GM12878 (cell line): ENCODE results near the gene CRB2. TPM values are rescaled to one million over a fixed set of nuclear protein-coding genes. Genes with fewer than 3 reads are reported as not detected.

Source experiments
- ASH2L ChIP-seq: fragments of 300-600, 200-600 bp; sonication (generic); IDR thresholded peaks from 2 replicates; pipeline ENCODE4 v1.6.1; 2017; ENCODE audit warnings: low read depth, mild to moderate bottlenecking, borderline replicate concordance
- BRCA1 ChIP-seq: IDR thresholded peaks from 2 replicates; pipeline ENCODE4 v1.6.1; 2011; ENCODE audit warnings: low read depth, low read length, improper control_type of control experiment
- CTCF ChIP-seq, 3 experiments: IDR thresholded peaks in 2 of 3; conservative IDR thresholded peaks in 1 of 3; 2 replicates each; pipeline ENCODE4 v1.5.1; 2011; ENCODE audit warnings: low read depth in 3 of 3, low read length in 3 of 3, mild to moderate bottlenecking in 3 of 3, control low read depth in 2 of 3, moderate library complexity in 2 of 3, inconsistent platforms in 1 of 3, mixed read lengths in 1 of 3; ENCODE audit not compliant: control insufficient read depth in 2 of 3, insufficient read depth in 1 of 3; ENCODE audit errors: extremely low read depth in 1 of 3
- EED ChIP-seq: sonication (generic); IDR thresholded peaks from 2 replicates; pipeline ENCODE4 v1.6.1; 2016; ENCODE audit warnings: antibody characterized with exemption, low read depth
- IRF5 ChIP-seq: fragments of 450-650 bp; IDR thresholded peaks from 2 replicates; pipeline ENCODE4 v1.6.1; 2017; ENCODE audit warnings: borderline replicate concordance
- MTA3 ChIP-seq: IDR thresholded peaks from 2 replicates; pipeline ENCODE4 v1.6.1; 2012; ENCODE audit warnings: low read length, inconsistent platforms, borderline replicate concordance
- MXI1 ChIP-seq: fragments of 150-350 bp; IDR thresholded peaks from 2 replicates; pipeline ENCODE4 v1.6.1; 2011; ENCODE audit warnings: low read depth, mild to moderate bottlenecking, inconsistent platforms, low read length, improper control_type of control experiment
- NKRF ChIP-seq: fragments of 450-650 bp; conservative IDR thresholded peaks from 2 replicates; pipeline ENCODE4 v1.6.1; 2017; ENCODE audit warnings: mild to moderate bottlenecking, moderate library complexity
- NR2C1 ChIP-seq: fragments of 450-650 bp; IDR thresholded peaks from 2 replicates; pipeline ENCODE4 v1.6.1; 2017; ENCODE audit warnings: antibody characterized with exemption, mild to moderate bottlenecking, moderate library complexity
- NR2C2 ChIP-seq: IDR thresholded peaks from 2 replicates; pipeline ENCODE4 v1.6.1; 2011; ENCODE audit warnings: borderline replicate concordance, low read depth; ENCODE audit not compliant: control insufficient read depth, insufficient read length
- PAX8 ChIP-seq: fragments of 450-650 bp; IDR thresholded peaks from 2 replicates; pipeline ENCODE4 v1.6.1; 2017; ENCODE audit warnings: mild to moderate bottlenecking, moderate library complexity
- RFX5 ChIP-seq: IDR thresholded peaks from 2 replicates; pipeline ENCODE4 v1.6.1; 2011; ENCODE audit warnings: low read depth, low read length, improper control_type of control experiment
- SPI1 ChIP-seq: IDR thresholded peaks from 2 replicates; pipeline ENCODE4 v1.6.1; 2011; ENCODE audit warnings: low read depth, mild to moderate bottlenecking, low read length, moderate library complexity, borderline replicate concordance; ENCODE audit not compliant: insufficient read depth
- SREBF1 ChIP-seq: IDR thresholded peaks from 2 replicates; pipeline ENCODE4 v1.6.1; 2012; ENCODE audit warnings: mild to moderate bottlenecking, low read length
- polyA plus RNA-seq, 11 experiments: library from polyadenylated mRNA; depleted of rRNA in 4 of 11; unstranded in 6 of 11; stranded (reverse) in 5 of 11; fragments of >200 nt; fragmentation: Nextera tagmentation in 4 of 11; fragmentation: Illumina TruSeq in 1 of 11; extraction: Ambion mirVana in 4 of 11; extraction: Trizol in 1 of 11; gene quantifications; 1 replicate in 1 of 11; 2 replicates in 10 of 11; pipeline versions ENCODE4 v1.2.1 to v1.2.3, GENCODE V29; 2011 to 2016; ENCODE audit warnings: inconsistent platforms in 2 of 11, missing spikeins in 2 of 11, low read depth in 1 of 11
- total RNA-seq, 4 experiments: library from RNA; depleted of rRNA in 3 of 4; stranded (reverse); fragments of >200 nt in 3 of 4; fragmentation: Illumina TruSeq in 1 of 4; extraction: Trizol in 1 of 4; gene quantifications; 2 replicates each; pipeline versions ENCODE4 v1.2.1 to v1.2.3, GENCODE V29; 2013 to 2021
- TF ChIP-seq, protein P1 (sequence below): fragments of 450-650 bp; formaldehyde crosslinking; IDR thresholded peaks from 2 replicates; pipeline ENCODE4 v1.5.0; 2022; ENCODE audit warnings: mild to moderate bottlenecking, missing genetic modification characterization
- TF ChIP-seq, protein P2 (sequence below): fragments of 450-650 bp; formaldehyde crosslinking; IDR thresholded peaks from 2 replicates; pipeline ENCODE4 v1.4.0; 2020; ENCODE audit warnings: mild to moderate bottlenecking, moderate library complexity

Gene CRB2
- total and polyA plus RNA-seq, 10 of the 15 experiments (the other 5 are each of a cell fraction or from before 2014, with no cell fraction given): 0.01 to 0.80 (median 0.23) TPM; not detected in 3

DNA sequence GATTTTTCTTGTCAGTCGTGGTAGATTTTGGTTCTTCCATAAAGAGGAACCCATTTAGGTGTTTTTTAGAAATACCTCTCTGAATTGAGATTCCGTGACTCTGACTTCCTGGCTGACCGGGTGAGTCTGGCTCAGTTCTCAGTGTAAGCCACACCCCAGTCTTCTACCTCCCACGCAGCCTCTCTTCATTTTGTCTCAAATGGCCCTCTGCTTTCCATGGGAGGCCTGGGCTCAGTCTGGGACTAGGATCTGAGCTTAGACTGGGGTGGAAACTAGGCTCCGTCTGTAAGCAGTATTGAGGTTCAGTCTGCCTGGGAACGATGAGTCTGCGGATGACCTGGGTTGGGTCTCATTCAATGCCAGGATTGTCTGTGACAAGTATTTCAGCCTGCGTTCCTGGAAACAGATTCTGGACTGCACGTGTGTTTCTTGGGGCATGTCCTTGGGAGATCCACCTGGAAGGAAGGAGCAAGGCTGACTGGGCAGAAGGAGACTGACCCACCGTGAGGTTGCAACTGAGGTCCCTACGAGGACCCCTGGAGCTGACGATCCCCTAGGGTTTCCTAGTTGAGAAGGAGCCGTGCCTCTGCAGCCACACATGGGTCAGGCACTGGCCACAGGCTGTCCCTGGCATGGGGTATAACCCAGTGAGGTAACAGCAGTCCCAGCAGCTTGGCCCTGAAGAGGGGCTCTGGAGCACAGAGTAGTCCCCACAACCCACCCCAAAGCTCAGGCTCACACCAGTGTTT, 12.4 kb upstream of the CRB2 start (continued):
- TF ChIP-seq RFX5 (no peak), NR2C1 (no peak), BRCA1 (no peak), IRF5 (no peak), MXI1 (no peak), NKRF (no peak), SPI1 (peak; percentile 91), EED (peak; percentile 78), ASH2L (no peak), SREBF1 (no peak), MTA3 (no peak), NR2C2 (no peak), PAX8 (no peak), CTCF (IDR thresholded peaks at IDR 0.05 in 2 of 3, conservative IDR thresholded peaks at IDR 0.05 in 1 of 3; ENCODE audit: control insufficient read depth in 2 of 3, extremely low read depth in 1 of 3, insufficient read depth in 1 of 3, low read depth in 3 of 3, low read length in 3 of 3) (no peak)
- TF ChIP-seq, protein P1, sequence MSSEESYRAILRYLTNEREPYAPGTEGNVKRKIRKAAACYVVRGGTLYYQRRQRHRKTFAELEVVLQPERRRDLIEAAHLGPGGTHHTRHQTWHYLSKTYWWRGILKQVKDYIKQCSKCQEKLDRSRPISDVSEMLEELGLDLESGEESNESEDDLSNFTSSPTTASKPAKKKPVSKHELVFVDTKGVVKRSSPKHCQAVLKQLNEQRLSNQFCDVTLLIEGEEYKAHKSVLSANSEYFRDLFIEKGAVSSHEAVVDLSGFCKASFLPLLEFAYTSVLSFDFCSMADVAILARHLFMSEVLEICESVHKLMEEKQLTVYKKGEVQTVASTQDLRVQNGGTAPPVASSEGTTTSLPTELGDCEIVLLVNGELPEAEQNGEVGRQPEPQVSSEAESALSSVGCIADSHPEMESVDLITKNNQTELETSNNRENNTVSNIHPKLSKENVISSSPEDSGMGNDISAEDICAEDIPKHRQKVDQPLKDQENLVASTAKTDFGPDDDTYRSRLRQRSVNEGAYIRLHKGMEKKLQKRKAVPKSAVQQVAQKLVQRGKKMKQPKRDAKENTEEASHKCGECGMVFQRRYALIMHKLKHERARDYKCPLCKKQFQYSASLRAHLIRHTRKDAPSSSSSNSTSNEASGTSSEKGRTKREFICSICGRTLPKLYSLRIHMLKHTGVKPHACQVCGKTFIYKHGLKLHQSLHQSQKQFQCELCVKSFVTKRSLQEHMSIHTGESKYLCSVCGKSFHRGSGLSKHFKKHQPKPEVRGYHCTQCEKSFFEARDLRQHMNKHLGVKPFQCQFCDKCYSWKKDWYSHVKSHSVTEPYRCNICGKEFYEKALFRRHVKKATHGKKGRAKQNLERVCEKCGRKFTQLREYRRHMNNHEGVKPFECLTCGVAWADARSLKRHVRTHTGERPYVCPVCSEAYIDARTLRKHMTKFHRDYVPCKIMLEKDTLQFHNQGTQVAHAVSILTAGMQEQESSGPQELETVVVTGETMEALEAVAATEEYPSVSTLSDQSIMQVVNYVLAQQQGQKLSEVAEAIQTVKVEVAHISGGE (CRISPR knock-in tag): no peak
- TF ChIP-seq, protein P2, sequence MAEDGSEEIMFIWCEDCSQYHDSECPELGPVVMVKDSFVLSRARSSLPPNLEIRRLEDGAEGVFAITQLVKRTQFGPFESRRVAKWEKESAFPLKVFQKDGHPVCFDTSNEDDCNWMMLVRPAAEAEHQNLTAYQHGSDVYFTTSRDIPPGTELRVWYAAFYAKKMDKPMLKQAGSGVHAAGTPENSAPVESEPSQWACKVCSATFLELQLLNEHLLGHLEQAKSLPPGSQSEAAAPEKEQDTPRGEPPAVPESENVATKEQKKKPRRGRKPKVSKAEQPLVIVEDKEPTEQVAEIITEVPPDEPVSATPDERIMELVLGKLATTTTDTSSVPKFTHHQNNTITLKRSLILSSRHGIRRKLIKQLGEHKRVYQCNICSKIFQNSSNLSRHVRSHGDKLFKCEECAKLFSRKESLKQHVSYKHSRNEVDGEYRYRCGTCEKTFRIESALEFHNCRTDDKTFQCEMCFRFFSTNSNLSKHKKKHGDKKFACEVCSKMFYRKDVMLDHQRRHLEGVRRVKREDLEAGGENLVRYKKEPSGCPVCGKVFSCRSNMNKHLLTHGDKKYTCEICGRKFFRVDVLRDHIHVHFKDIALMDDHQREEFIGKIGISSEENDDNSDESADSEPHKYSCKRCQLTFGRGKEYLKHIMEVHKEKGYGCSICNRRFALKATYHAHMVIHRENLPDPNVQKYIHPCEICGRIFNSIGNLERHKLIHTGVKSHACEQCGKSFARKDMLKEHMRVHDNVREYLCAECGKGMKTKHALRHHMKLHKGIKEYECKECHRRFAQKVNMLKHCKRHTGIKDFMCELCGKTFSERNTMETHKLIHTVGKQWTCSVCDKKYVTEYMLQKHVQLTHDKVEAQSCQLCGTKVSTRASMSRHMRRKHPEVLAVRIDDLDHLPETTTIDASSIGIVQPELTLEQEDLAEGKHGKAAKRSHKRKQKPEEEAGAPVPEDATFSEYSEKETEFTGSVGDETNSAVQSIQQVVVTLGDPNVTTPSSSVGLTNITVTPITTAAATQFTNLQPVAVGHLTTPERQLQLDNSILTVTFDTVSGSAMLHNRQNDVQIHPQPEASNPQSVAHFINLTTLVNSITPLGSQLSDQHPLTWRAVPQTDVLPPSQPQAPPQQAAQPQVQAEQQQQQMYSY (CRISPR knock-in tag): no peak
